HCT116 (cell line): ENCODE measurements around the gene MYO1B. TPM values are rescaled to one million over a fixed set of nuclear protein-coding genes. Genes with fewer than 3 reads are reported as not detected.

ENCODE experiments used
- ATAC-seq: fragments of 200-7000 bp; cut with Tn5 transposase; 2 replicates; pipeline ENCODE4 v1.9.1; 2020; ENCODE audit warnings: mild to moderate bottlenecking, moderate library complexity
- BruUV-seq: library from RNA; stranded (reverse); fragments of 400-500 nt; replicated peaks from 2 replicates; lab custom pipeline; 2021; lab: Mats Ljungman, UMichigan
- CTCF ChIA-PET: fragments of 300-600 bp; sonication (Branson Sonifier 250); formaldehyde crosslinking; loops from one replicate; lab custom pipeline; 2021; ENCODE audit warnings: antibody characterized with exemption; lab: Charles Lee
- POLR2A ChIA-PET: fragments of 300-600, 350-600 bp; sonication (Branson Sonifier 250); formaldehyde crosslinking; loops from one replicate; lab custom pipeline; 2021; ENCODE audit warnings: antibody characterized with exemption; lab: Charles Lee
- RAD21 ChIA-PET, 2 experiments: fragments of 300-600 bp; sonication (Branson Sonifier 250); formaldehyde crosslinking; loops; one replicate each; lab custom pipeline; 2023; ENCODE audit warnings: low total read pairs in 2 of 2; ENCODE audit not compliant: uncharacterized antibody in 2 of 2, unreplicated experiment in 2 of 2, low non-redundant PET in 1 of 2; lab: Charles Lee
- DNase-seq: peaks from one replicate; pipeline ENCODE4 v3.0.0-alpha.2; 2010; ENCODE audit warnings: low read depth, low spot score
- H2AFZ ChIP-seq: fragments of 200-600 bp; shearing (Covaris generic), sonication (generic); 2 replicates; pipeline ENCODE4 v1.6.1; 2017; ENCODE audit warnings: low read depth, mixed run types, mixed read lengths, antibody characterized with exemption, low read length; ENCODE audit not compliant: poor library complexity, severe bottlenecking
- H3K27ac ChIP-seq: 2 replicates; pipeline ENCODE4 v1.5.1; 2012; ENCODE audit warnings: low read depth, low read length
- H3K27me3 ChIP-seq: fragments of 200-600 bp; sonication (generic); 2 replicates; pipeline ENCODE4 v1.6.1; 2016; ENCODE audit warnings: mixed run types, low read length, mixed read lengths; ENCODE audit not compliant: insufficient read depth
- H3K36me3 ChIP-seq, 2 experiments: fragments of 200-500 bp in 1 of 2; fragments of 200-600 bp in 1 of 2; sonication (Bioruptor generic) in 1 of 2; sonication (generic) in 1 of 2; 2 replicates each; pipeline versions ENCODE4 v1.5.1 to v1.6.1; 2014 to 2016; ENCODE audit warnings: low read length in 2 of 2, inconsistent platforms in 1 of 2, mixed read lengths in 1 of 2, mixed run types in 1 of 2; ENCODE audit not compliant: insufficient read depth in 2 of 2, control insufficient read depth in 1 of 2
- H3K4me1 ChIP-seq, 2 experiments: fragments of 200-600 bp in 1 of 2; sonication (generic) in 1 of 2; 2 replicates each; pipeline versions ENCODE4 v1.5.1 to v1.6.1; 2012 to 2017; ENCODE audit warnings: low read length in 2 of 2, inconsistent platforms in 1 of 2, mild to moderate bottlenecking in 1 of 2, mixed read lengths in 1 of 2, mixed run types in 1 of 2, moderate library complexity in 1 of 2; ENCODE audit not compliant: insufficient read depth in 2 of 2, control insufficient read depth in 1 of 2
- H3K4me2 ChIP-seq: fragments of 200-600 bp; sonication (generic); 2 replicates; pipeline ENCODE4 v1.6.1; 2017; ENCODE audit warnings: mixed run types, low read length, mixed read lengths
- H3K4me3 ChIP-seq, 2 experiments: fragments of 200-600 bp in 1 of 2; sonication (generic) in 1 of 2; replicated peaks in 1 of 2; 2 replicates each; pipeline ENCODE4 v1.5.1; 2011 to 2016; ENCODE audit warnings: low read length in 2 of 2, control low read depth in 1 of 2, low read depth in 1 of 2, mild to moderate bottlenecking in 1 of 2, mixed read lengths in 1 of 2, mixed run types in 1 of 2
- H3K79me2 ChIP-seq: fragments of 200-600 bp; sonication (generic); 2 replicates; pipeline ENCODE4 v1.6.1; 2017; ENCODE audit warnings: mild to moderate bottlenecking, mixed run types, low read length, moderate library complexity, mixed read lengths; ENCODE audit not compliant: insufficient read depth
- H3K9ac ChIP-seq: fragments of 200-600 bp; sonication (generic); 2 replicates; pipeline ENCODE4 v1.6.1; 2016; ENCODE audit warnings: low read length, mixed read lengths
- H3K9me2 ChIP-seq: fragments of 200-600 bp; sonication (generic), shearing (Covaris generic); 2 replicates; pipeline ENCODE4 v1.6.1; 2017; ENCODE audit warnings: mixed run types, mild to moderate bottlenecking, moderate library complexity; ENCODE audit not compliant: insufficient read depth
- H3K9me3 ChIP-seq, 2 experiments: fragments of 200-500 bp in 1 of 2; fragments of 200-600 bp in 1 of 2; sonication (Bioruptor generic) in 1 of 2; sonication (generic) in 1 of 2; 2 replicates each; pipeline ENCODE4 v1.6.1; 2014 to 2017; ENCODE audit warnings: low read length in 2 of 2, mixed read lengths in 2 of 2, inconsistent platforms in 1 of 2, low read depth in 1 of 2, mild to moderate bottlenecking in 1 of 2, mixed run types in 1 of 2, moderate library complexity in 1 of 2; ENCODE audit not compliant: control insufficient read depth in 1 of 2, insufficient read depth in 1 of 2
- H4K20me1 ChIP-seq: fragments of 200-600 bp; sonication (generic), shearing (Covaris generic); 2 replicates; pipeline ENCODE4 v1.6.1; 2017; ENCODE audit warnings: mixed run types, mild to moderate bottlenecking, moderate library complexity; ENCODE audit not compliant: insufficient read depth
- ATF3 ChIP-seq: IDR thresholded peaks from 2 replicates; pipeline ENCODE4 v1.6.1; 2012
- RAD21 ChIP-seq: IDR thresholded peaks from 2 replicates; pipeline ENCODE4 v1.6.1; 2012; ENCODE audit warnings: low read depth, mild to moderate bottlenecking
- SRF ChIP-seq: IDR thresholded peaks from 2 replicates; pipeline ENCODE4 v1.6.1; 2012; ENCODE audit warnings: low read depth
- ZFX ChIP-seq: fragments of 450-650 bp; IDR thresholded peaks from 2 replicates; pipeline ENCODE4 v1.6.1; 2017
- intact Hi-C: fragments of 100-400 bp; cut with micrococcal nuclease; formaldehyde crosslinking; loops from 2 replicates; pipeline ENCODE4 v1.10.0; 2022
- total RNA-seq: library from RNA; stranded (reverse); gene quantifications from one replicate; pipeline ENCODE4 v1.2.1, GENCODE V29; 2021; ENCODE audit not compliant: unreplicated experiment

MYO1B gene
- total RNA-seq, 1 experiment from 2014 or later: 51.7 TPM

GRCh38 chr2:191351298-191351697 is 106.1 kb downstream of the MYO1B start:
- DNase-seq: no peak
- H3K36me3 ChIP-seq: peaks cover 0 to 18% of the 10 kb centered on the region in 2 experiments; a peak in 1 of 4 replicates
- BruUV-seq: no TSS peak
- H3K4me1 ChIP-seq: no peaks in the 10 kb centered on the region
- peaks cover 0 to 6% of the 10 kb centered on the region in 2 experiments; a peak in 1 of 4 replicates for H3K9me3 ChIP-seq
- no peak overlapping the region for H3K4me2 ChIP-seq
- no peak overlapping the region for H3K9ac ChIP-seq
- no peak overlapping the region for H3K4me3 ChIP-seq
- no peaks in the 10 kb centered on the region for H4K20me1 ChIP-seq
- ATAC-seq: no peak
- no peaks in the 10 kb centered on the region for H3K27me3 ChIP-seq
- no peaks in the 10 kb centered on the region; the same call in 1 of the 2 replicates for H3K79me2 ChIP-seq
- H2AFZ ChIP-seq: no peak overlapping the region
- ChIA-PET RAD21 (no interaction called here), CTCF (no interaction called here), POLR2A (no interaction called here)
- no peaks in the 10 kb centered on the region for H3K9me2 ChIP-seq
- no peak overlapping the region for H3K27ac ChIP-seq
- intact Hi-C loops: no loop called here
- TF ChIP-seq ZFX: no peak

- TF ChIP-seq ATF3 (no peak), RAD21 (no peak), SRF (no peak)
- no peak overlapping the region for H3K9ac ChIP-seq
Measured at GRCh38 chr2:191351921-191352320, 106.7 kb downstream of the MYO1B start.

More at GRCh38 chr2:191351921-191352320, 106.7 kb downstream of the MYO1B start:
- H3K36me3 ChIP-seq: peaks cover 0 to 18% of the 10 kb centered on the region in 2 experiments; a peak in 1 of 4 replicates
- no peak overlapping the region for H3K4me2 ChIP-seq
- H3K27ac ChIP-seq: no peak overlapping the region
- intact Hi-C loops: no loop called here
- no peak for DNase-seq
- ChIA-PET CTCF (no interaction called here), POLR2A (no interaction called here), RAD21 (no interaction called here)
- H4K20me1 ChIP-seq: no peaks in the 10 kb centered on the region
- H3K9me2 ChIP-seq: no peaks in the 10 kb centered on the region
- no TSS peak for BruUV-seq
- no peak overlapping the region for H3K4me3 ChIP-seq
- H2AFZ ChIP-seq: no peak overlapping the region
- peaks cover 0 to 6% of the 10 kb centered on the region in 2 experiments; a peak in 1 of 4 replicates for H3K9me3 ChIP-seq
- no peaks in the 10 kb centered on the region for H3K27me3 ChIP-seq
- no peaks in the 10 kb centered on the region for H3K4me1 ChIP-seq
- H3K79me2 ChIP-seq: no peaks in the 10 kb centered on the region; the same call in 1 of the 2 replicates
- ATAC-seq: no peak
